ENCODE measurements around the gene BEAN1.

- TF ChIP-seq POLR2A (IDR thresholded peaks at IDR 0.05) (no peak), POLR2AphosphoS5 (IDR thresholded peaks at IDR 0.05) (no peak)
These were observed 44.2 kb downstream of the BEAN1 start for GRCh38 chr16:66471264-66471663.
